ENCODE measurements around the gene TMEM231. TPM values are rescaled to one million over a fixed set of nuclear protein-coding genes. Genes with fewer than 3 reads are reported as not detected.

The TMEM231 gene
- total RNA-seq, 1 donor from 2014 or later = 6.9 TPM

DNA sequence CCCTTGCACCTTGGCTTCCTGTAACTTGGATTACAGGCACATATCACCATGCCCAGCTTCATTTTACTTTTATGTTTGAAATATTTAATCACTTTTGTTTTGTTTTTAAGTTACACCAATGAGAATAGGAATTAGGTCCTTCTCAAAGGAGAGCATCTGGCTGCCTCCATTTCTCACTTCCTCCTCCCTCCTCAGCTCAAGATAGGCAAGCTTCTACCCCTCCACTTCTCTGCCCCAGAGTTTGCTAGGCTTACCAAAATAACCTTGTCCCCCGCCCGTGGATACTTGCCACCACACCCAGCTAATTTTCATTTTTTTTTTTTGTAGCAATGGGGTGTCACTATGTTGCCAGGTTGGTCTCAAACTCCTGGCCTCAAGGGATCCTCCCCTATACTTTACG, 28.1 kb upstream of the TMEM231 start:
- DNase-seq (ENCODE audit: extremely low spot score in 2 of 2) = no peak
- Histone ChIP-seq H3K36me3 (peaks cover 0 to 11% of the 10 kb centered on the region in 2 donors), H3K9me3 (no peaks in the 10 kb centered on the region), H3K4me3 (no peak overlapping the region), H3K27ac (no peak overlapping the region), H3K4me1 (no peaks in the 10 kb centered on the region), H3K27me3 (no peaks in the 10 kb centered on the region)
- TF ChIP-seq POLR2AphosphoS5 (IDR thresholded peaks at IDR 0.05; ENCODE audit: insufficient read depth in 1 of 2, low read depth in 1 of 2) (no peak), POLR2A (IDR thresholded peaks at IDR 0.05) (no peak)
- TF ChIP-seq, protein P1, sequence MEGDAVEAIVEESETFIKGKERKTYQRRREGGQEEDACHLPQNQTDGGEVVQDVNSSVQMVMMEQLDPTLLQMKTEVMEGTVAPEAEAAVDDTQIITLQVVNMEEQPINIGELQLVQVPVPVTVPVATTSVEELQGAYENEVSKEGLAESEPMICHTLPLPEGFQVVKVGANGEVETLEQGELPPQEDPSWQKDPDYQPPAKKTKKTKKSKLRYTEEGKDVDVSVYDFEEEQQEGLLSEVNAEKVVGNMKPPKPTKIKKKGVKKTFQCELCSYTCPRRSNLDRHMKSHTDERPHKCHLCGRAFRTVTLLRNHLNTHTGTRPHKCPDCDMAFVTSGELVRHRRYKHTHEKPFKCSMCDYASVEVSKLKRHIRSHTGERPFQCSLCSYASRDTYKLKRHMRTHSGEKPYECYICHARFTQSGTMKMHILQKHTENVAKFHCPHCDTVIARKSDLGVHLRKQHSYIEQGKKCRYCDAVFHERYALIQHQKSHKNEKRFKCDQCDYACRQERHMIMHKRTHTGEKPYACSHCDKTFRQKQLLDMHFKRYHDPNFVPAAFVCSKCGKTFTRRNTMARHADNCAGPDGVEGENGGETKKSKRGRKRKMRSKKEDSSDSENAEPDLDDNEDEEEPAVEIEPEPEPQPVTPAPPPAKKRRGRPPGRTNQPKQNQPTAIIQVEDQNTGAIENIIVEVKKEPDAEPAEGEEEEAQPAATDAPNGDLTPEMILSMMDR (IDR thresholded peaks at IDR 0.05) = no peak
- intact Hi-C loops (cut with DNase I) = no loop called here

DNA sequence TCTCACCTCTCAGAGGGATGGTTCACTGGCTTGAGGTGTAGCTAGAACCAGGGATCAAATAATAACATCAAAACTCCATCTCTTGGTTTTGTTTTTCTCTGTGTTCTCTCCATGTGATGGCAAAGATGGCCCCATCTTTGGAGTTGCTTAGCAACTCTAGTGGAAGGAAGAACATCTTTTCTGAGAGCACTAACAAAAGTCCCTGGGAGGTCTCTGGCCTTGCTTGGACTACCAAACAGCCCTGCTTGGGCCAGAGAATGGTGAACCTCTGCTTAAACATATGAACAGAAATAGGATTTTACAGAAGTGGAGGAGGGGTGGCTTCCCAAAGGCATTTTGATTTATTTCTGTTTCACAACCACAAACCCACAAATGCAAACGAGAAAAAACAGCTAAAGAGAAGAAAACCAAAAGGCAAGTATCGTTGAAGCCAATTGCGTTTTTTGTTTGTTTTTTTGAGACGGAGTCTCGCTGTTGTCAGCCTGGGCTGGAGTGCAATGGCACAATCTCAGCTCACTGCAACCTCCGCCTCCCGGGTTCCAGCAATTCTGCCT, 23.3 kb upstream of the TMEM231 start:
- Histone ChIP-seq H3K36me3 (peaks cover 0 to 49% of the 10 kb centered on the region in 2 donors), H3K27ac (no peak overlapping the region), H3K4me1 (no peaks in the 10 kb centered on the region), H3K27me3 (no peaks in the 10 kb centered on the region), H3K9me3 (no peaks in the 10 kb centered on the region), H3K4me3 (no peak overlapping the region)
- intact Hi-C loops (cut with DNase I) = no loop called here
- DNase-seq (ENCODE audit: extremely low spot score in 2 of 2) = no peak
- no peak for TF ChIP-seq POLR2AphosphoS5 (IDR thresholded peaks at IDR 0.05; ENCODE audit: insufficient read depth in 1 of 2, low read depth in 1 of 2)
- TF ChIP-seq POLR2A (IDR thresholded peaks at IDR 0.05) = no peak
- TF ChIP-seq, protein P1 (IDR thresholded peaks at IDR 0.05) = no peak

DNA sequence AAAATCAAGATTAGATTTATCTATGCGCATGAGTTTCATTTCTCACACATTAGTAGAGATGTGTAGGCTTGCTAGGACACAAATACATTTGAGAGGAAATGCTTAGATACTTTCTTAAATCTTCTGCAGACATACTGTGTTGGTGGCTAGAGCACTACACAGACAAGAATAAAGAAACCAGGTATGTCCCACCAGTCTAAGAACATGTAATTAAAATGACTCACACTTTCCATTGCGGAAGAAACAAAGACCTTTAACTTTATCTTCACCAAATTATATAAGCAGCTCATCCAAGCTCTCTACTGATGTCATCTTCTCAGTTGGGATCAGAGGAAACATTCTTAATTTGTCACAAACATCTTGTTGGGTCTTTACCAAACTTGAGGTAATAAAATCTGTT, 22.7 kb upstream of the TMEM231 start:
- Histone ChIP-seq H3K36me3 (peaks cover 0 to 55% of the 10 kb centered on the region in 2 donors), H3K27ac (no peak overlapping the region), H3K4me3 (no peak overlapping the region), H3K4me1 (peaks cover under 1% of the 10 kb centered on the region), H3K9me3 (no peaks in the 10 kb centered on the region), H3K27me3 (no peaks in the 10 kb centered on the region)
- DNase-seq (ENCODE audit: extremely low spot score in 2 of 2) = no peak
- TF ChIP-seq POLR2A (IDR thresholded peaks at IDR 0.05) = no peak
- TF ChIP-seq, protein P1 (IDR thresholded peaks at IDR 0.05) = no peak
- no peak for TF ChIP-seq POLR2AphosphoS5 (IDR thresholded peaks at IDR 0.05; ENCODE audit: insufficient read depth in 1 of 2, low read depth in 1 of 2)
- intact Hi-C loops (cut with DNase I) = no loop called here

DNA sequence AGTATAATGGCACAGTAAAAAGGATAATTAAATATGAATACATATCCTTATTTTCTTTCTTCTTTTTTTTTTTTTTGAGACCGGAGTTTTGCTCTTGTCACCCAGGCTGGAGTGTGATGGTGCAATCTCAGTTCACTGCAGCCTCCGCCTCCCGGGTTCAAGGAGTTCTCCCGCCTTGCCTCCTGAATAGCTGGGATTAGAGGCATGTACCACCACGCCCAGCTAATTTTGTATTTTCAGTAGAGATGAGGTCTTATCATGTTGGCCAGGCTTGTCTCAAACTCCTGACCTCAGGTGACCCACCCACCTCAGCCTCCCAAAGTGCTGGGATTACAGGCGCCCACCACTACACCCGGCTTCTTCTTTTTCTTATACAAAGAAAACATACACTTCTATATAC, 22.2 kb upstream of the TMEM231 start:
- H3K27me3 ChIP-seq = no peaks in the 10 kb centered on the region
- intact Hi-C loops (cut with DNase I) = no loop called here
- H3K4me3 ChIP-seq = no peak overlapping the region
- H3K27ac ChIP-seq = no peak overlapping the region
- TF ChIP-seq, protein P1 (IDR thresholded peaks at IDR 0.05) = no peak
- no peak for TF ChIP-seq POLR2A (IDR thresholded peaks at IDR 0.05)
- no peak for TF ChIP-seq POLR2AphosphoS5 (IDR thresholded peaks at IDR 0.05; ENCODE audit: insufficient read depth in 1 of 2, low read depth in 1 of 2)
- H3K4me1 ChIP-seq = peaks cover 5% of the 10 kb centered on the region
- no peaks in the 10 kb centered on the region for H3K9me3 ChIP-seq
- peaks cover 0 to 60% of the 10 kb centered on the region in 2 donors for H3K36me3 ChIP-seq
- DNase-seq (ENCODE audit: extremely low spot score in 2 of 2) = no peak

DNA sequence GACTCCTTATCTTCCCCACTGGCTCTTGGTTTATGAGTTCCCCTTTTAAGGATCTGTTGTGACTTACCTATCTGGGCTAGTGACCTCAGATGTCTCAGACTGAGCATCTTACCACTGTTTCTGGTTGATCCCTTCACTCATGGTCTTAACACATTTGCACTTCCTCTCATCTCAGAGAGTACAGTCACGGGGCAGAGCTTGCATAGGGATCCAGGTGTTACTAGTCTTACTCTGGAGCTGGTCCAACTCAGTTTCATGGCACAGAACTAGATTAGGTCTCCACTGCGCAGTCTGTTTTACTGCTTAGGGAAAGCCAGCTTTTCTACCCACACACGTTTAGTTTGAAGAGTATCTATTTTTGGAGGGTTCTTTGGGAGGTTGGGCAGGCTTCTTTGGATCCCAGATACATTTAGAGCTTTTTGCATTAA, 20.3 kb upstream of the TMEM231 start:
- Histone ChIP-seq H3K27me3 (no peaks in the 10 kb centered on the region), H3K9me3 (no peaks in the 10 kb centered on the region), H3K36me3 (peaks cover 0 to 78% of the 10 kb centered on the region in 2 donors), H3K4me1 (peaks cover 11% of the 10 kb centered on the region), H3K4me3 (no peak overlapping the region), H3K27ac (no peak overlapping the region)
- no peak for TF ChIP-seq POLR2AphosphoS5 (IDR thresholded peaks at IDR 0.05; ENCODE audit: insufficient read depth in 1 of 2, low read depth in 1 of 2)
- TF ChIP-seq, protein P1 (IDR thresholded peaks at IDR 0.05) = no peak
- TF ChIP-seq POLR2A (IDR thresholded peaks at IDR 0.05) = no peak
- intact Hi-C loops (cut with DNase I) = no loop called here
- DNase-seq (ENCODE audit: extremely low spot score in 2 of 2) = no peak

Measured in vagina (tissue), 2 donors.